Ovary (tissue), 3 donors: ENCODE measurements around the gene BEAN1.

Experiments used
- EP300 ChIP-seq: sonication (generic); formaldehyde crosslinking; IDR thresholded peaks from one replicate; pipeline ENCODE4 v1.6.1; 2017; ENCODE audit warnings: antibody characterized with exemption
- POLR2A ChIP-seq: fragments of 450-650 bp; IDR thresholded peaks from one replicate; pipeline ENCODE4 v1.6.1; 2017; ENCODE audit warnings: antibody characterized with exemption, mild to moderate bottlenecking, moderate library complexity
- TF ChIP-seq, protein P1 (sequence below), 3 donors: fragments of 450-650 bp in 2 of 3; fragments of 200-600 bp in 1 of 3; IDR thresholded peaks; one replicate each; pipeline versions ENCODE4 v1.5.1 to v1.8.0; 2016 to 2022; ENCODE audit warnings: antibody characterized with exemption in 3 of 3, mild to moderate bottlenecking in 1 of 3
- donor health status: DM: no; HTN: no; CAD: no.

DNA sequence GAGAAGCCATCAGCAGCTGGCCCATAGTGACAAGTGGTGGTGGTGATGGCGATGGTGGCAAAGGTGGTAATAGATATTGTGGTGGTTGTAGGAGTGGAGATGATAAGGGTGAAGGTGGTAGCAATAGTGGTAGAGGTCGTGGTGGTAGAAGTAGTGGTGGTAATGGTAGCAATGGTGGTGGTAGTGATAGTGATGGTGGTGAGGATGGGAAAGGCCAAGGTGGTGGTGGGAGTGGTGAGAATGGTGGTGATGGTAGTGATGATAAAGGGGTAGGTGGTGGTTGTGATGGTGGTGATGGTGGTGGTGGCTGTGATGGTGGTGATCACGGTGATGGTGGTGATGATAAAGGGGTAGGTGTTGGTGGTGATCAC is 47.5 kb upstream of the BEAN1 start:
- TF ChIP-seq POLR2A (no peak), EP300 (no peak)
- TF ChIP-seq, protein P1, sequence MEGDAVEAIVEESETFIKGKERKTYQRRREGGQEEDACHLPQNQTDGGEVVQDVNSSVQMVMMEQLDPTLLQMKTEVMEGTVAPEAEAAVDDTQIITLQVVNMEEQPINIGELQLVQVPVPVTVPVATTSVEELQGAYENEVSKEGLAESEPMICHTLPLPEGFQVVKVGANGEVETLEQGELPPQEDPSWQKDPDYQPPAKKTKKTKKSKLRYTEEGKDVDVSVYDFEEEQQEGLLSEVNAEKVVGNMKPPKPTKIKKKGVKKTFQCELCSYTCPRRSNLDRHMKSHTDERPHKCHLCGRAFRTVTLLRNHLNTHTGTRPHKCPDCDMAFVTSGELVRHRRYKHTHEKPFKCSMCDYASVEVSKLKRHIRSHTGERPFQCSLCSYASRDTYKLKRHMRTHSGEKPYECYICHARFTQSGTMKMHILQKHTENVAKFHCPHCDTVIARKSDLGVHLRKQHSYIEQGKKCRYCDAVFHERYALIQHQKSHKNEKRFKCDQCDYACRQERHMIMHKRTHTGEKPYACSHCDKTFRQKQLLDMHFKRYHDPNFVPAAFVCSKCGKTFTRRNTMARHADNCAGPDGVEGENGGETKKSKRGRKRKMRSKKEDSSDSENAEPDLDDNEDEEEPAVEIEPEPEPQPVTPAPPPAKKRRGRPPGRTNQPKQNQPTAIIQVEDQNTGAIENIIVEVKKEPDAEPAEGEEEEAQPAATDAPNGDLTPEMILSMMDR (IDR thresholded peaks at IDR 0.05) = no peak
